ENCODE results near the gene ZNF239.
A peak's percentile ranks its signal among the peaks of the same experiment; 100 is the strongest.
"Not testable (repeated sequence)": the region's sequence is repeated elsewhere in the genome, so short reads cannot be mapped to it uniquely, and the experiment has no call there.

The ZNF239 gene

DNA sequence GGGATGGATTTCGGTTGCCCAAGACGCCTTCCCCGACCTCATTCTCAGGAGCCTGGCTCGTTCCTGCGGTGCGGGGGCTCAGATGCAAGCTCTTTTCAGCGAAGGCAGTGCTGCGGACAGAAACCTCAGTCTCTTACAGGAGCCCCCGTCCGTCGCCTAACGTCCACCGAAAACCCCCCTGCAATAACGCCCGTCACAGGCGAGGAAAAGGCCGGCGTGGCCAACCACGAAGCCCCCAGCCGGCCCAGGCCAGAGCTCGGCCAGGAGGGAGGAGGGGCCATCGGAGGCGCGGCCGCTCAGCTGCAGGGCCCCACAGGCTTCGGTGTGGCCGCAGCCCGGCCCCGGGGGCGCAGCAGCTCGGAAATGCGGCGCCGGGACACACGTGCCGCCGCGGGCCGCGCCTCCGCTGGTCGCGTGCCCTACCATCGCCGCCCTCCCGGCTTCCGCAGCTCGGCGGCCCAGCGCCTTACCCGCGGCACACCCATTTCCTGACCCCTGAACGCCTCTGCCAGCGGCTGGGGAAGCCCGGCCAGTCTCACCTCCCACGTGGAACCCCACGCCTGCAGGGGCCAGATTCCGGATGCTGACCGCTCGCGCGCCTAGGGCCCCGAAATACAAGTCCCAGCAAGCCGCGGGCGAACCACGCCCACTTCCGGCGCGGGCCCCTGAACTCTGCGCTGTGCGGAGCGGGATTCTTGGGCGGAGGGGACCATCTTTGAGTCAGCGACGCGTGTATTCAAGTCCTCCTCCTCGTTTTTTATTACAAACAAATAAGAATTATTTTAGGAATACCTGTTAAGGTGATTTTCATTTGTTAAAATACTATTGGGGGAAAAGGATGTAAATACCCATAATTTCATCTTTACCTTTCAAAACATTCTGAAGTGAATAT is at the start of gene ZNF239:
TSS of gene ZNF239 (minus strand) at position 616 of the 892 bp plus-strand sequence. CDS start 16,537 bp downstream, outside the sequence.
- peak; percentile 83 to 88 for DNase-seq

DNA sequence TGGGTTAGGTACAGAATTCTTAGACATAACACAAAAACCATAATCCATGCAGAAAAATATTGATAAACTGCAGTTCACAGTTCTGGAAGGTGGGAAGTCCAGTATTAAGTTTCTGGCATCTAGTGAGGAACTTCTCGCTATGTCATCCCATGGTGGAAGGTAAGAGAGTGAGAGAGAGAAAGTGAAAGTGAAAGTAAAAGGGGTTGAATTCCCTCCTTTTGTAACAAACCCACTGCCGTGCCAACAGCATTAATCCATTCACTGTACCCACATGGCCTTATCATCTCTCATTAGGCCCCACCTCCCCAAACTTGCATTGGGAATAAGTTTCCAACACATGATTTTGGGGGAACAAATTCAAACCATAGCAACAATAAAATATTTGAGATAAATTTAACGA is 48.9 kb upstream of the ZNF239 start:
- no peak for DNase-seq

GRCh38 chr10:43622038-43622437 is 47.6 kb upstream of the ZNF239 start:
- DNase-seq: no peak

- no peak for DNase-seq
Measured at GRCh38 chr10:43619368-43619767, 45.0 kb upstream of the ZNF239 start.

GRCh38 chr10:43616697-43617370 is 42.4 kb upstream of the ZNF239 start:
- no peak for DNase-seq

GRCh38 chr10:43610636-43611035 is 36.2 kb upstream of the ZNF239 start:
- no peak for DNase-seq

DNA sequence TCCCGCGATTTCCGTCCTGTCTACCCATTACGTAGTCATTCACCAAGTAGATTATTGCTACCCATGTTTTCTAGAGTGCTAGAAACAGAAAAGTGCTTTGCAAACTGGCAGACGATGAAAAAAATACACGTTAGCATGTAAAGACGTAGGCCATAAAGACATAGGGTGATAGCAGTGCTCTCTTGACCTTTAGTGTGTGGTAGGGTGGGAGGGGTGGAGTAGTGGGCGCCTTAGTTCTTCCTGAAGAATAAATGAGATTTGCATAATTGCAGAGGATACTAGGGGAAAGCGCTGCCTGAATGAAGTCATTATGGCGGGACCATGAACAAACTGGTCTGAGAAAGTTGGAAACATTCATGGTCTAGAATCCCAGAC is 32.8 kb upstream of the ZNF239 start:
- no peak for DNase-seq

- peak; percentile 73 to 78 for DNase-seq
Measured at GRCh38 chr10:43606323-43607198, 32.1 kb upstream of the ZNF239 start, which contains the start of gene ZNF485. Gene ZNF485, plus strand, starts transcription at chr10:43606438. Its CDS starts 613 bp downstream, at chr10:43607051.

DNA sequence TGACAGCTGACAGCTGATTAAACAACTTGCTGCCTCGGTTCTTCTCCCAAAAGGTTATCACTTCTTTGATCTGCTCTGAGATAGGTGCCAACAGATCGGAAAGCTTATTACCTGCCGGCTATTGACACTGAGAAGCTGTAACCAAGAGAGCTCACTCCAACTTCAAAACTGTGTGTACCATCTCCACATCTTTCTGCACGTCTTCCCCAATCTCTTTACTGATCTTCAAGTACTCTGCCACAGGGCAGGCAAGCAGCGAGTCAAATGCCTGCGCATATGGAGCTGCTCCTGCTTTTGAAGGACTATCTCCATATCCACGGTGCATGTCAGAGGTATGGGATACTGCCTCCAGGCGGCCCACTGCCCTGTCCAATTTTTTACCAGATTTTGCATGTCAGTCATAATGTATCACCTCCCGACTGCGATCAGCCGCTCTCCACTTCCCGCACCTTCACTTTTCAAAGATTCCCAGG is 31.5 kb upstream of the ZNF239 start:
- no peak for DNase-seq

GRCh38 chr10:43601576-43601975 is 27.2 kb upstream of the ZNF239 start:
- not testable (repeated sequence) for DNase-seq

DNA sequence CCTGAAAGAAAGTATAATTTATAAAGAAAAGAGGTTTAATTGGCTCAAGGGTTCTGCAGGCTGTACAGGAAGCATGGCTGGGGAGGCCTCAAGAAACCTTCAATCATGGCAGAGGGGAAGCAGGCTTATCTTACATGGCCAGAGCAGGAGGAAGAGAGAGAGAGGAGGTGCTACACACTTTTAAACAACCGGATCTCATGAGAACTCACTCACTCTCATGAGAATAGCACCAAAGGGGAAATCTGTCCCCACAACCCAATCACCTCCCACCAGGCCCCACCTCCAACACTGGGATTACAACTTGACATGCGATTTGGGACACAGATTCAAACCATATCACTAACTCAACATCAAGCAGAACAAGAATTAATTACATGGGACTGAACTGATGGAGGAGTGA is 24.9 kb upstream of the ZNF239 start:
- DNase-seq: no peak

- DNase-seq: no peak
Measured at GRCh38 chr10:43598446-43598845, 24.0 kb upstream of the ZNF239 start.

- DNase-seq: no peak
Measured at GRCh38 chr10:43596546-43596945, 22.1 kb upstream of the ZNF239 start.

- peak in 1 of 2 experiments; percentile 39 for DNase-seq
Measured at GRCh38 chr10:43595739-43596298, 21.4 kb upstream of the ZNF239 start.

DNA sequence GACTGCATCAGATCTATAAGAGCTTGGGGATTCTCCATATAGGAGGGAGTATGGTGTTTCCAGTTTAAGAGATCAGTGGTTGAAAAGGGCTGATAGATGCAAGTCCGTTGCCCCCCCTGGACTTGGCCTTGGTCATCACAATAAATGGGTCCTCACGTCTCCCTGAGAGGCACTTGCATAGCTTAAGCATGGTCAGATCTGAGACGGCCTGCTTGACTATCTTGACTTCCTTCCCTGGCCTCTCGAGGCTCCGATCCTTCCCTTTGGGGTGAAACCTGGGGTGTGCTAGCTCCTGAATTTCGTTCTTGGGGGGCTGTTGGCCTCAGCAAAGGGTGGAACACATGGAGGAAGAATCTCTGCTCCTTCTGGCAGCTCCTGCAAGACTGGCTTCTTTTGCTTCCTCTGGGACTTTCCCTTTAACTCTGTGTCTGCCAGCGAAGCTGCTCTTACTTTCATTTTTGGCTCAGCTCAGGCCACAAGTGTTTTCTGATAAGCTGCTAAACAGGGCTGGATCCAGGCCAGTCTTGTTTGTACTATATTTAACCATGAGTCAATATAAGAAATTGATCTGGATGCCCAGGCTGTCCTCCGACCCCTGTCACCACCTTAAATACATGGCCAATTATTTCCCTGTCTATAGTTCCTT is 20.7 kb upstream of the ZNF239 start:
- DNase-seq: peak in 1 of 2 experiments; percentile 46

DNA sequence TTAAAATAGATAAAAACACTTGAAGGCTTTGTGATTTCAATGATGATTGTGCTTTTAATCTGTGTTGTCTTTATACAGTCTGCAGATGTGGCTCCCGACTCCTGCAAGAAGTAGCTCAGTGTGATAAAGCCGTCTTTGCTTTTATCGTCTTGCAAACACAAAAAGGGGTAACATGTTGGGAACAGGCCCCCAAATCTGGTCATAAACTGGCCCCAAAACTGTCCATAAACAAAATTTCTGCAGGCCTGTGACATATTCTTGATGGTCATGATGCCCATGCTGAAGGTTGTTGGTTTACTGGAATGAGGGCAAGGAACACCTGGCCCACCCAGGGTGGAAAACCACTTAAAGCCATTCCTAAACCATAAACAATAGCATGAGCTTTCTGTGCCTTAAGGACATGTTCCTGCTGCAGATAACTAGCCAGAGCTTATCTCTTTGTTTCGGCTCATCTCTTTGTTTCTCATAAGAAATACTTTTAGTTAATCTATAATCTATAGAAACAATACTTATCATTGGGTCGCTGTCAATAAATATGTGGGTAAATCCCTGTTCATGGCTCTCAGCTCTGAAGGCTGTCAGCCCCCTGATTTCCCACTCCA is 17.0 kb upstream of the ZNF239 start:
- no peak for DNase-seq

DNA sequence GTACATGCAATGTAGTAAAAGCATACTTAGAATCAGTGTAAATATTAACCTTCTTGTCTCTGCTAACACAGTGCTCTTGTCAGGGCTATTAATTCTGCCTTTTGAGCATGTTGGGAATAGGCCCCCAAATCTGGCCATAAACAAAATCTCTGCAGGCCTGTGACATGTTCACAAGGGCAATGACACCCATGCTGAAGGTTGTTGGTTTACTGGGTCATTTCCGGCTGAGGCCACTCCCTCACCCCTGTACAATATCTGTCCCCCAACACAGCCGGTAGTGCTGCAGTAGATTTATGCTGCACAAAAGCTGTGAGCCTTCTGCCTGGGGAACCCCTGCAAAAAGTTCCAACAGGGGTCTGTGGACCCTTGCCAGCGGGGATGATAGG is 12.3 kb upstream of the ZNF239 start:
- DNase-seq: not testable (repeated sequence)

GRCh38 chr10:43585981-43586729 is 11.7 kb upstream of the ZNF239 start:
- no peak for DNase-seq

GRCh38 chr10:43585046-43585445 is 10.6 kb upstream of the ZNF239 start:
- no peak for DNase-seq

GRCh38 chr10:43584051-43584450 is 9.6 kb upstream of the ZNF239 start:
- no peak for DNase-seq

GRCh38 chr10:43576580-43576979 is 2.2 kb upstream of the ZNF239 start:
- no peak for DNase-seq
